DND-41 (cell line): ENCODE measurements around the gene GAS7.

Experiments used
- ATAC-seq: fragments of 200-7000 bp; cut with Tn5 transposase; 3 replicates; pipeline ENCODE4 v1.9.1; 2021; ENCODE audit warnings: low read depth; ENCODE audit not compliant: insufficient read depth
- DNase-seq: peaks from one replicate; pipeline ENCODE4 v3.0.0-alpha.2; 2020
- H2AFZ ChIP-seq: 2 replicates; pipeline ENCODE4 v1.6.0; 2012; ENCODE audit warnings: low read depth, low read length
- H3K27ac ChIP-seq: 2 replicates; pipeline ENCODE4 v1.5.1; 2012; ENCODE audit warnings: low read length, inconsistent platforms
- H3K27me3 ChIP-seq: fragments of 200-600 bp; sonication (generic); 2 replicates; pipeline ENCODE4 v1.6.0; 2012; ENCODE audit warnings: low read length, mild to moderate bottlenecking, inconsistent platforms; ENCODE audit not compliant: insufficient read depth, poor library complexity
- H3K36me3 ChIP-seq: 2 replicates; pipeline ENCODE4 v1.5.1; 2012; ENCODE audit warnings: low read length, inconsistent platforms; ENCODE audit not compliant: insufficient read depth
- H3K4me1 ChIP-seq: 2 replicates; pipeline ENCODE4 v1.5.1; 2012; ENCODE audit warnings: mild to moderate bottlenecking, low read length; ENCODE audit not compliant: insufficient read depth
- H3K4me2 ChIP-seq: 2 replicates; pipeline ENCODE4 v1.6.0; 2012; ENCODE audit warnings: mild to moderate bottlenecking, moderate library complexity, low read length, inconsistent platforms; ENCODE audit not compliant: insufficient read depth
- H3K4me3 ChIP-seq, 2 experiments: fragments of 200-600 bp in 1 of 2; shearing (Covaris generic) in 1 of 2; 2 replicates each; pipeline ENCODE4 v1.5.1; 2012 to 2016; ENCODE audit warnings: inconsistent platforms in 2 of 2, low read length in 2 of 2, mild to moderate bottlenecking in 2 of 2, low read depth in 1 of 2, moderate library complexity in 1 of 2
- H3K79me2 ChIP-seq: 2 replicates; pipeline ENCODE4 v1.6.0; 2012; ENCODE audit warnings: low read length, inconsistent platforms; ENCODE audit not compliant: insufficient read depth
- H3K9ac ChIP-seq: 2 replicates; pipeline ENCODE4 v1.6.0; 2012; ENCODE audit warnings: low read depth, mild to moderate bottlenecking, inconsistent platforms, low read length, moderate library complexity
- H3K9me3 ChIP-seq: 2 replicates; pipeline ENCODE4 v1.5.1; 2012; ENCODE audit warnings: low read length, moderate library complexity, mild to moderate bottlenecking, inconsistent platforms; ENCODE audit not compliant: insufficient read depth, severe bottlenecking
- H4K20me1 ChIP-seq: 2 replicates; pipeline ENCODE4 v1.6.0; 2012; ENCODE audit warnings: low read length; ENCODE audit not compliant: insufficient read depth
- EZH2 ChIP-seq: IDR thresholded peaks from 3 replicates; pipeline ENCODE4 v1.6.1; 2012; ENCODE audit warnings: borderline replicate concordance, low read depth, mild to moderate bottlenecking, moderate library complexity, low read length, inconsistent platforms; ENCODE audit not compliant: severe bottlenecking
- TF ChIP-seq, protein P1 (sequence below): IDR thresholded peaks from 2 replicates; pipeline ENCODE4 v1.5.1; 2012; ENCODE audit warnings: borderline replicate concordance, low read length, moderate library complexity, mild to moderate bottlenecking; ENCODE audit not compliant: poor library complexity, severe bottlenecking; ENCODE audit errors: extremely low read depth

The GAS7 gene

DNA sequence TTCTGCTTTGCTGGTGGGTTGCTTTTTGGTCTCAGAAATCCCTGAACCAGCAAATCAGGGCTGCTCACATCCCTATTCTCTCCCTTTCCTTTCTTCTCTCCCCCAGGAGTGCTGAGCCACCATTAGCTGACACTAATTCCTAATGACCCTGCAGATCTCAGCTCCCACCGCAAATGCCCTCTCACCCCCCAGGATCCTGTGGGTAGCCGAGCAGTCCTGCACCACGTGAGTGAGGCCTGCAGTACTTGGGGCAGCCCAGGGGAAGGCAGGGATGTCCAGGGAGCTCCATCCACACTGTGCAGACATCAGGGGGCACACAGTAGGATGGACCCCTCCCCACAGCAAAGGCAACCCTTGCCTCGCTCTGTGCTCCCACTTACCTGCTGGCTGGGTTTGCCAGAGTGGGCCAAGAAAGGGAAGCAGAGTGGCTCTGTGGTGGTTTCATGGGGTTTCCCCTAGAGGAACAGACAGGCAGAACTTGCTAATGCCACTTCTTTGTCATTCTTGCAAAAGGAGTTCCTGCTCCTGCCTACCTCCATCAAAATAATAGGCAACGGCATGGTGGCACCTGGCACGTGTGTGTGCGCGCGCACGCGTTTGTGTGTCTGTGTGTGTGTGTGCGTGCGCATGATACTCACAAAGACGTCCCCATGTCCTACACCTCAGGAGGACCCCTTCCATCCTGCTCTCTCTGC lies 135.6 kb downstream of the GAS7 start:
- no peak for ATAC-seq
- Histone ChIP-seq H3K79me2 (no peaks in the 10 kb centered on the region), H3K4me3 (no peak overlapping the region), H3K9me3 (no peaks in the 10 kb centered on the region), H3K4me1 (no peaks in the 10 kb centered on the region), H2AFZ (no peak overlapping the region), H3K36me3 (no peaks in the 10 kb centered on the region), H4K20me1 (no peaks in the 10 kb centered on the region; the same call in 1 of the 2 replicates), H3K9ac (no peak overlapping the region), H3K27ac (no peak overlapping the region), H3K4me2 (no peak overlapping the region), H3K27me3 (no peaks in the 10 kb centered on the region)
- TF ChIP-seq, protein P1, sequence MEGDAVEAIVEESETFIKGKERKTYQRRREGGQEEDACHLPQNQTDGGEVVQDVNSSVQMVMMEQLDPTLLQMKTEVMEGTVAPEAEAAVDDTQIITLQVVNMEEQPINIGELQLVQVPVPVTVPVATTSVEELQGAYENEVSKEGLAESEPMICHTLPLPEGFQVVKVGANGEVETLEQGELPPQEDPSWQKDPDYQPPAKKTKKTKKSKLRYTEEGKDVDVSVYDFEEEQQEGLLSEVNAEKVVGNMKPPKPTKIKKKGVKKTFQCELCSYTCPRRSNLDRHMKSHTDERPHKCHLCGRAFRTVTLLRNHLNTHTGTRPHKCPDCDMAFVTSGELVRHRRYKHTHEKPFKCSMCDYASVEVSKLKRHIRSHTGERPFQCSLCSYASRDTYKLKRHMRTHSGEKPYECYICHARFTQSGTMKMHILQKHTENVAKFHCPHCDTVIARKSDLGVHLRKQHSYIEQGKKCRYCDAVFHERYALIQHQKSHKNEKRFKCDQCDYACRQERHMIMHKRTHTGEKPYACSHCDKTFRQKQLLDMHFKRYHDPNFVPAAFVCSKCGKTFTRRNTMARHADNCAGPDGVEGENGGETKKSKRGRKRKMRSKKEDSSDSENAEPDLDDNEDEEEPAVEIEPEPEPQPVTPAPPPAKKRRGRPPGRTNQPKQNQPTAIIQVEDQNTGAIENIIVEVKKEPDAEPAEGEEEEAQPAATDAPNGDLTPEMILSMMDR, result no peak
- TF ChIP-seq EZH2, result no peak
- no peak for DNase-seq

DNA sequence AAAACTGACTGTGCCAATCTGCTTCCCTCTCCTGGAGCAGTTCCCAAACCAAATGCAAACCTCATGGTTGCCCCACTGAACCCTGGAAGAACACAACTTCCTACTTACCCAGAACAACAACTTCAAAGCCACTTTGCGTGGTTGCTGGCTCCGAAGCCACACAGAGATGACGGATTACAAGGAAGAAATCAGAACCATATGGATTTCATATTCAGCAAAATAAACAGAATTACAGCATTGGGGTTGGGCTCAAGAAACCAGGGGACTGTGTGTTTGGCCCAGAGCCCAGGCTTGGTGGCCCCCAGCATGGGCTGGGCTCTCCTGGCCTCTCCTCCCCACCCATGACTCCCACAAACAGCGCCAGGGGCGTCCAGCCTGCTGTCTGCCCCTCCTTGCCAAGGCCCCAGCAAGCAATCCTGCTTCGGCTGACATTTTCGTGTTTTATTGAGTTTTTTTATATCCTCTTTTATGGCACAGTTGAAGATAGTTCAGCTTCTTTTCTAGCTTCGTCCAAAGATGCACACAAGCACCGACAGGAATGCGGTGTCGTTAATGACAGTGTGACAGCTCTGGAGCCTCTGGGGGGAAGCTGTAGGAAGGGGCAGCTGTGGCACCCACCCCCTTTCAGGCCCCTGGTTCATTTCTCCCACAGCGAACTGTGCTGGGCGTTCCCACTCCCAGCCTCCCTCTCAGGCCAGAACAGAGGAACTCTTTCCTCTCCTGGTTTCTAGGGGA lies 137.1 kb downstream of the GAS7 start:
- no peak overlapping the region for H3K4me3 ChIP-seq
- H3K9me3 ChIP-seq, result no peaks in the 10 kb centered on the region
- no peak overlapping the region for H3K9ac ChIP-seq
- no peaks in the 10 kb centered on the region for H3K36me3 ChIP-seq
- DNase-seq, result no peak
- no peaks in the 10 kb centered on the region; the same call in 1 of the 2 replicates for H4K20me1 ChIP-seq
- H3K4me1 ChIP-seq, result no peaks in the 10 kb centered on the region
- ATAC-seq, result no peak
- H2AFZ ChIP-seq, result no peak overlapping the region
- no peaks in the 10 kb centered on the region for H3K79me2 ChIP-seq
- H3K27ac ChIP-seq, result no peak overlapping the region
- no peak for TF ChIP-seq EZH2
- TF ChIP-seq, protein P1, result no peak
- no peak overlapping the region for H3K4me2 ChIP-seq
- H3K27me3 ChIP-seq, result no peaks in the 10 kb centered on the region

DNA sequence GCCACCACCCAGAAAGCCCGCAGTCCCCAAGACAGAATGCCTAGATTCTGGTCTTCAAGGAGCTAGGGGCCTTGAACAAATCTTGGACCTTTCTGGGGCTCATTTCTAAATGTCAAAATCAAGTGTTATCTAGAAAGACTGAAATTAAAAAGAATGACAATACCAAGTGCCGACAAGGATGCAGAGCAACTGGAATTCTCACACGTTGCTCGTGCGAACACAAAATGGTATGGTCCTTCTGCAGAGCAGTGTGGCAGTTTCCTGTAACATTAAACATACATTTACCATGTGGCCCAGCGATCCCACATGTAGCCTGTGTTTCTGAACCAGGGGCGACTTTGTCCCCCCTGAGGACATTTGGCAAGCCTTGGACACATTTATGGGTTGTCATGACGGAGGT lies 137.9 kb downstream of the GAS7 start:
- H3K27ac ChIP-seq, result no peak overlapping the region
- H2AFZ ChIP-seq, result no peak overlapping the region
- H3K9ac ChIP-seq, result no peak overlapping the region
- no peak overlapping the region for H3K4me2 ChIP-seq
- H3K9me3 ChIP-seq, result no peaks in the 10 kb centered on the region
- H3K27me3 ChIP-seq, result no peaks in the 10 kb centered on the region
- no peak overlapping the region for H3K4me3 ChIP-seq
- H3K79me2 ChIP-seq, result no peaks in the 10 kb centered on the region
- ATAC-seq, result no peak
- no peaks in the 10 kb centered on the region for H3K36me3 ChIP-seq
- H4K20me1 ChIP-seq, result no peaks in the 10 kb centered on the region; the same call in 1 of the 2 replicates
- DNase-seq, result no peak
- no peaks in the 10 kb centered on the region for H3K4me1 ChIP-seq
- TF ChIP-seq, protein P1, result no peak
- no peak for TF ChIP-seq EZH2
